ENCODE measurements around the gene ARHGEF16.

Gene ARHGEF16

DNA sequence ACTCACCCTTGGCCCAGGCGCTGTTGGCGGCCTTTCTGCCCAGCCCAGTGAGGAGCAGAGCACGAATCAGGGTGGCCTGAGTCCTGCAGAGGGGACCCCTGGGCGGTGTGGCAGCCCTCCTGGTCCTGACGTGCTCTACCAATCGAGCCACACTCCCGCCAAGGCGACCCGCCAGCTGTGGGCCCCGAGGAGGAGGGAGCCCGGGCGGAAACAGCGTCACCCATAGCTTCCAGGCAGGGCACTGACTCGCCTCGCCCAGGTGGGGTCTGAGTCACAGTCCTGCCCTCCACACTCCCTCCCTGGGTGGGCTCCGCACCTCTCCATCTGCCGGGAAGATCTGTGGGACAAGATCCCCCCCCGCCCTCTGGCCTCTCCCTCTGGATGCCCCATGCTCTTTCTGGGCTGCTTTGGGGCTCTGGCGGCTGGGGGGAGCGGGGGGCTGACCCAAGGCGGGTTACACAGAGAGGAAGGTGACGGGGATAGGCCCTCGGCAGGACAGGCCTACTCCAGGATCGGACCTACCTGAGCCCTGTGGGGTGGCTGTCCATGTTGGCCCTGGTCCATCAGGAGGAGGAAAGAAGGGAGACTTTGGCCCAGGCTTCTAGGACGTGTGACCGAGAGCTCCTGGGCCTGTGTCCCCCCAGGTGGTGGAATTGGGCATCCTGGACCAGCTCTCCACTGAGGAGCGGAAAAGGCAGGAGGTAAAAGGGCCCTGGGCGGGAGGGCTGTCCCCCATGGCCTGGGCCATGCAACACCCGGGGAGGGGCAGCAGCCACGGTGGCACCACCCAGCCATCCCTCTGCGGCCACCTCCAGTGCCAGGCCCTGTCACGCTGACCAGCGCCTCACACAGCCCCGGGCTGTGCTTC, 14.0 kb downstream of the ARHGEF16 start:
- TF ChIP-seq YY1 (IDR thresholded peaks at IDR 0.05; ENCODE audit: low read depth) (no peak), CREB1 (IDR thresholded peaks at IDR 0.05; ENCODE audit: low read depth) (no peak), TCF12 (IDR thresholded peaks at IDR 0.05; ENCODE audit: low read depth) (no peak), RAD21 (IDR thresholded peaks at IDR 0.05; ENCODE audit: low read depth) (no peak), TAF1 (IDR thresholded peaks at IDR 0.05; ENCODE audit: low read depth) (no peak)

GRCh38 chr1:3469104-3469848, 14.8 kb downstream of the ARHGEF16 start:
- no peak for TF ChIP-seq FOXM1 (IDR thresholded peaks at IDR 0.05; ENCODE audit: borderline replicate concordance, low read depth)
- no peak for TF ChIP-seq RAD21 (IDR thresholded peaks at IDR 0.05; ENCODE audit: low read depth)
- TF ChIP-seq ZBTB7A (IDR thresholded peaks at IDR 0.05; ENCODE audit: low read depth): no peak
- no peak for TF ChIP-seq TEAD4 (IDR thresholded peaks at IDR 0.05)
- no peak for TF ChIP-seq NFIC (IDR thresholded peaks at IDR 0.05)
- TF ChIP-seq TAF1 (IDR thresholded peaks at IDR 0.05; ENCODE audit: low read depth): no peak
- no peak for TF ChIP-seq CEBPB (IDR thresholded peaks at IDR 0.05)
- no peak for TF ChIP-seq EGR1 (IDR thresholded peaks at IDR 0.05)

DNA sequence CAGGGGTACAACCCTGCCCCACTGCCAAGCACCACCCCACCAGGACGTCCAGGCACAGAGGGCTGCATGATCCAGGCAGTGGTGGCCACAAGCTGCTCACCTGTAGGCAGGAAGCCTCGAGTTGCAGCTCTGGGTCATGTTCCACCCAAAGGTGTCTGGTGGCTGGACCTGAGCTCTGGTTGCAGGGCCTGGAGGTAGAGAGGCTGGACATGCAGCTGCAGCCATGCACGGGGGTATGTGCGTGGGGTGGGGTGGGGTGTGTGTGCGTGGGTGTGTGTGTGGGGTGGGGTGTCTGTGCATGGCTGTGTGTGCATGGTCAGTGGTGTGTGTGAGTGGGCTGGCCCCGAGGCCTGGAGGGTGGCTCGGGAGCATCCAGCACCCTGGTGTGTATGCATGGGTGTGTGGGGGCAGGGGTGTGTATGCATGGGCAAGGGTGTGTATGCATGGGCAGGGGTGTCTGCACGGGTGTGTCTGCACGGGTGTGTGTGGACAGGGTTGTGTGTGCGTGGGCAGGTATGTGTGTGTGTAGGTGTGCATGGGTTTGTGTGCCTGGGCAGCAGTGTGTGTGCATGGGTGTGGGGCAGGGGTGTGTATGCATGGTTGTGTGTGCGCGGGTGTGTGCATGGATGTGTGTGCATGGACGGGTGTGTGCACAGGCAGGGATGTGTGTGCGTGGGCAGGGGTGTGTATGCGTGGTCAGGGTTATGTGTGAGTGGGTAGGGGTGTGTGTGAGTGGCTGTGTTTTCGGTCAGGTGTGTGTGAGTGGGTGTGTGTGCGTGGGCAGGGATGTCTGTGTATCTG, 15.6 kb downstream of the ARHGEF16 start:
- TF ChIP-seq TCF12 (IDR thresholded peaks at IDR 0.05; ENCODE audit: low read depth): no peak
- no peak for TF ChIP-seq TEAD4 (IDR thresholded peaks at IDR 0.05)
- no peak for TF ChIP-seq CEBPB (IDR thresholded peaks at IDR 0.05)
- TF ChIP-seq ZBTB7A (IDR thresholded peaks at IDR 0.05; ENCODE audit: low read depth): no peak

- TF ChIP-seq EGR1 (IDR thresholded peaks at IDR 0.05) (peak; percentile 12; the same call in 1 of the 2 replicates), YY1 (IDR thresholded peaks at IDR 0.05; ENCODE audit: low read depth) (no peak)
- TF ChIP-seq, protein P1, sequence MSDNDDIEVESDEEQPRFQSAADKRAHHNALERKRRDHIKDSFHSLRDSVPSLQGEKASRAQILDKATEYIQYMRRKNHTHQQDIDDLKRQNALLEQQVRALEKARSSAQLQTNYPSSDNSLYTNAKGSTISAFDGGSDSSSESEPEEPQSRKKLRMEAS (IDR thresholded peaks at IDR 0.05): no peak
These were observed 16.3 kb downstream of the ARHGEF16 start for GRCh38 chr1:3470650-3471355.

DNA sequence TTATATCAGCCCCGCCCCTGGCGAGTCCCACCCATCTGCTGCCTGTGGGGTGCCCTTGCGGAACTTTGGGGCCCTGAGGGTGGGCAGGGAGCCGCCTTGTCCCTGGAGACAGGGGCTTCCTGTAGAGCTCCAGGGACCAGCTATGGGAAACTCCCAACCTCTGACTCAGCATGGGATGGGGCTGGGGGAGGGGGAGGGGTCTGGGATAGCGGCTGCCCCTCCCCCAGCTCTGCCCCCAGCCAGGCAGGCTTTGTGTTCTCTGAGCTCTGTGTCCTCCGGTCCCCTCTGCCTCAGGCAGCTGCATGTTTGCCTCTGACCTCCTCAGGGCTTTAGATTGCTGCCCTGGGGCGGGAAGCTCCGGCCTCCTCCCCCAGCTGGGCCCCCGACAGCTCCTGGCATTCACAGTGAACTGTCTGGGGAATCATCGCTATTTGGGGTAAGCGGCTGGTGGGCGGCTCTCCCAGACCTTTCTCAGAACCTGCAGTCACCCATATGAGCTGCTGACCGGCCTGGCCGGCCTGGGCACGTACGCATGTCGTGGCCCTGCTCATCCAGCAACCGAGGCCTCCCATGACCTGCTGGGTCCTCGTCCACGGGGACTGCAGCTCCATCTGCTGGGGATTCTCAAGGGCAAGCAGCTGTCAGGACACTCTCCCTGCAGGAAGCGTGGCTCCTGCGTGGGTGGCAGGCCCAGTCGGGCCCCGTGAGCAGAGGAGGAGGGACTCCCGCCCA, 17.1 kb downstream of the ARHGEF16 start:
- TF ChIP-seq YY1 (IDR thresholded peaks at IDR 0.05; ENCODE audit: low read depth) (no peak), EGR1 (IDR thresholded peaks at IDR 0.05) (peak; percentile 41; the same call in 1 of the 2 replicates), TAF1 (IDR thresholded peaks at IDR 0.05; ENCODE audit: low read depth) (no peak), EP300 (IDR thresholded peaks at IDR 0.05; ENCODE audit: borderline replicate concordance) (no peak), TEAD4 (IDR thresholded peaks at IDR 0.05) (no peak), RAD21 (IDR thresholded peaks at IDR 0.05; ENCODE audit: low read depth) (0 out of 2 replicates have a peak, but pooled peaks have one; percentile 5)
- TF ChIP-seq, protein P1 (IDR thresholded peaks at IDR 0.05): no peak

- TF ChIP-seq, protein P2, sequence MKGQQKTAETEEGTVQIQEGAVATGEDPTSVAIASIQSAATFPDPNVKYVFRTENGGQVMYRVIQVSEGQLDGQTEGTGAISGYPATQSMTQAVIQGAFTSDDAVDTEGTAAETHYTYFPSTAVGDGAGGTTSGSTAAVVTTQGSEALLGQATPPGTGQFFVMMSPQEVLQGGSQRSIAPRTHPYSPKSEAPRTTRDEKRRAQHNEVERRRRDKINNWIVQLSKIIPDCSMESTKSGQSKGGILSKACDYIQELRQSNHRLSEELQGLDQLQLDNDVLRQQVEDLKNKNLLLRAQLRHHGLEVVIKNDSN (IDR thresholded peaks at IDR 0.05): no peak
- no peak for TF ChIP-seq ZBTB7A (IDR thresholded peaks at IDR 0.05; ENCODE audit: low read depth)
- TF ChIP-seq TEAD4 (IDR thresholded peaks at IDR 0.05): no peak
- no peak for TF ChIP-seq RAD21 (IDR thresholded peaks at IDR 0.05; ENCODE audit: low read depth)
- TF ChIP-seq NFIC (IDR thresholded peaks at IDR 0.05): no peak
- no peak for TF ChIP-seq REST (IDR thresholded peaks at IDR 0.05; ENCODE audit: low read depth)
- TF ChIP-seq YY1 (IDR thresholded peaks at IDR 0.05; ENCODE audit: low read depth): no peak
- no peak for TF ChIP-seq CEBPB (IDR thresholded peaks at IDR 0.05)
- TF ChIP-seq TCF12 (IDR thresholded peaks at IDR 0.05; ENCODE audit: low read depth): no peak
- no peak for TF ChIP-seq EGR1 (IDR thresholded peaks at IDR 0.05)
- no peak for TF ChIP-seq CREB1 (IDR thresholded peaks at IDR 0.05; ENCODE audit: low read depth)
- TF ChIP-seq TAF1 (IDR thresholded peaks at IDR 0.05; ENCODE audit: low read depth): no peak
- no peak for TF ChIP-seq EP300 (IDR thresholded peaks at IDR 0.05; ENCODE audit: borderline replicate concordance)
- no peak for TF ChIP-seq FOXM1 (IDR thresholded peaks at IDR 0.05; ENCODE audit: borderline replicate concordance, low read depth)
- TF ChIP-seq, protein P1 (IDR thresholded peaks at IDR 0.05): no peak
These were observed 17.8 kb downstream of the ARHGEF16 start for GRCh38 chr1:3472088-3472850.

Data from Ishikawa (cell line).